ENCODE results near the gene SERP2. TPM values are rescaled to one million over a fixed set of nuclear protein-coding genes. Genes with fewer than 3 reads are reported as not detected.
A peak's percentile ranks its signal among the peaks of the same experiment; 100 is the strongest.

Gene SERP2
- total RNA-seq, 1 experiment from 2014 or later = 1.2 TPM

DNA sequence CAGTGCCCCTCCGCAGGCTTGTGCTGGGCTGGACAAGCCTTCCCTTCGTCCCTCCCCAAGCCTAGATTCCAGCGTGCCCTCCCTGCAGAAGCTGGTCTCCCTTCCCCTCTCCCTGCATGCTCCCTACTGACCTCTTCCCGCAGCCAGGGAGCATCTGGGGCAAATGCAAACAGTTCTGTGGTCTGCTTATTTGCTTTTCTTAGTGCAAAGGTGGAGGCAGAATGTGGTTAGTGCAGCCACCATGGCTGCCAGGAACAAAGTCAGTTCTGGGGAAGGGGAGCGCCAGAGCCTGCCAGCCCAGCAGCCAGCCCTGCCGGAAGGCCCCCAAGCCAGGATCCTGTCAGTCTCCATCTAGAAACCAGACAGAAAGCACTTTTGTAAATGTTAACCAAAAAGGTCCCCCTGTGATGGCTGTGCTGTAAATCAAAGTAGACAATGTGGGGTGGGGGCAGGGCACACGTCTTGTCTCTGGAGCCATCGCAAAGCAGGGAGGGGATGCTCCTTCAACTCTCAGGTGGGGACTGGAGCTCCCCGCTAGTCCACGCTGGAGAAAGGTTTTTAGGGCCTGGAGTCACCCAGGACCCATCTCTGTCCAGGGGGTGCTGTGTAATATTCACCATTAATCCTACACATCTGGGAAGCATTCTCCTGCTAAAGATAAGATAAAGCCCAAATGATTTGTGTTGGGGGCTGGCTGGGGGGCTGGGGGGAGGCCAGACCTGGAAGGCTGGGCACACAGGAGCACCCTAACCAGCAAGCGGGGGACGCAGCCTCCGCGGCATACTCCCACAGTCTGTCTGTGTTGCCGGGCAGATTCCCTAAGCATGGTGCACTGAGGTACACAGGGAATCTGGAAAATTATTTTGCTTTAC lies 30.9 kb downstream of the SERP2 start:
- ATAC-seq = peak; percentile 47
- BruUV-seq (replicated peaks) = no TSS peak

DNA sequence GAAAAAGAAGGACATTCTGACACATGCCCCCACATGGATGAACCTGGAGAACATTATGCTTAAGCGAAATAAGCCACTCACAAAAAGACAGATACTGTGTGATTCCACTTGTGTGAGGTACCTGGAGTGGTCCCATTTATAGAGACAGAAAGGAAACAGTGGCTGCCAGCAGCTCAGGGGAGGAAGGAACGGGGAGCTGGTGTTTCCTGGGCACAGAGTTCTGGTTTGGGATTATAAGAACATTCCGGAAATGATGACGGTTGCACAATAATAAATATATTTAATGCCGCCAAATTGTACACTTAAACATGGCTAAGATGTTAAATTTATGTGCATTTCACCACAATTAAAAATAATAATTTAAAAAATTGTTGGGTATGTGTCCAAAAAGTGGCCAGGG lies 33.0 kb downstream of the SERP2 start:
- Histone ChIP-seq H3K79me2 (ENCODE audit: low read length) (no peaks in the 10 kb centered on the region), H3K27ac (ENCODE audit: low read length) (no peak overlapping the region), H3K4me1 (ENCODE audit: insufficient read depth, low read length) (peaks cover 21% of the 10 kb centered on the region), H3K4me2 (ENCODE audit: low read length) (no peak overlapping the region), H2AFZ (ENCODE audit: low read length) (no peak overlapping the region), H3K27me3 (ENCODE audit: low read length) (no peaks in the 10 kb centered on the region), H3K9me2 (replicated peaks; ENCODE audit: low read length) (no peaks in the 10 kb centered on the region), H3K4me3 (ENCODE audit: low read length) (no peak overlapping the region), H3K36me3 (ENCODE audit: low read depth, low read length) (no peaks in the 10 kb centered on the region), H3F3A (ENCODE audit: low read length, unreplicated experiment) (no peaks in the 10 kb centered on the region), H4K20me1 (ENCODE audit: low read length) (no peaks in the 10 kb centered on the region), H3K9ac (ENCODE audit: low read length) (no peak overlapping the region), H3K9me3 (ENCODE audit: low read length) (no peaks in the 10 kb centered on the region)
- intact Hi-C loops (cut with micrococcal nuclease) = no loop called here
- BruUV-seq (replicated peaks) = no TSS peak
- POLR2A ChIA-PET (ENCODE audit: unreplicated experiment) = no interaction called here
- CTCF ChIA-PET = no interaction called here
- ATAC-seq (no peak), DNase-seq (no peak)
- no peak for TF ChIP-seq EZH2phosphoT487 (IDR thresholded peaks at IDR 0.05; ENCODE audit: borderline replicate concordance, low read length)

More for the DNA sequence above, 30.9 kb downstream of the SERP2 start:
- Histone ChIP-seq H3F3A (ENCODE audit: low read length, unreplicated experiment) (no peaks in the 10 kb centered on the region), H4K20me1 (ENCODE audit: low read length) (no peaks in the 10 kb centered on the region), H3K4me2 (ENCODE audit: low read length) (peak overlapping the region; percentile 66), H3K27me3 (ENCODE audit: low read length) (no peaks in the 10 kb centered on the region), H3K36me3 (ENCODE audit: low read depth, low read length) (no peaks in the 10 kb centered on the region), H2AFZ (ENCODE audit: low read length) (peak overlapping the region; percentile 68), H3K4me3 (ENCODE audit: low read length) (0 out of 2 replicates have a peak overlapping the region, but pooled peaks have one; percentile 5), H3K79me2 (ENCODE audit: low read length) (no peaks in the 10 kb centered on the region), H3K27ac (ENCODE audit: low read length) (peak overlapping the region; percentile 51), H3K4me1 (ENCODE audit: insufficient read depth, low read length) (peaks cover 21% of the 10 kb centered on the region), H3K9me3 (ENCODE audit: low read length) (no peaks in the 10 kb centered on the region), H3K9me2 (replicated peaks; ENCODE audit: low read length) (no peaks in the 10 kb centered on the region), H3K9ac (ENCODE audit: low read length) (peak overlapping the region; percentile 18; the same call in 1 of the 2 replicates)
- TF ChIP-seq, protein P1, sequence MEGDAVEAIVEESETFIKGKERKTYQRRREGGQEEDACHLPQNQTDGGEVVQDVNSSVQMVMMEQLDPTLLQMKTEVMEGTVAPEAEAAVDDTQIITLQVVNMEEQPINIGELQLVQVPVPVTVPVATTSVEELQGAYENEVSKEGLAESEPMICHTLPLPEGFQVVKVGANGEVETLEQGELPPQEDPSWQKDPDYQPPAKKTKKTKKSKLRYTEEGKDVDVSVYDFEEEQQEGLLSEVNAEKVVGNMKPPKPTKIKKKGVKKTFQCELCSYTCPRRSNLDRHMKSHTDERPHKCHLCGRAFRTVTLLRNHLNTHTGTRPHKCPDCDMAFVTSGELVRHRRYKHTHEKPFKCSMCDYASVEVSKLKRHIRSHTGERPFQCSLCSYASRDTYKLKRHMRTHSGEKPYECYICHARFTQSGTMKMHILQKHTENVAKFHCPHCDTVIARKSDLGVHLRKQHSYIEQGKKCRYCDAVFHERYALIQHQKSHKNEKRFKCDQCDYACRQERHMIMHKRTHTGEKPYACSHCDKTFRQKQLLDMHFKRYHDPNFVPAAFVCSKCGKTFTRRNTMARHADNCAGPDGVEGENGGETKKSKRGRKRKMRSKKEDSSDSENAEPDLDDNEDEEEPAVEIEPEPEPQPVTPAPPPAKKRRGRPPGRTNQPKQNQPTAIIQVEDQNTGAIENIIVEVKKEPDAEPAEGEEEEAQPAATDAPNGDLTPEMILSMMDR (conservative IDR thresholded peaks at IDR 0.05; ENCODE audit: low read depth, low read length) = no peak
- TF ChIP-seq EZH2 (IDR thresholded peaks at IDR 0.05; ENCODE audit: low read length, unreplicated experiment) (no peak), EZH2phosphoT487 (IDR thresholded peaks at IDR 0.05; ENCODE audit: borderline replicate concordance, low read length) (no peak)
- POLR2A ChIA-PET (ENCODE audit: unreplicated experiment) = no interaction called here
- intact Hi-C loops (cut with micrococcal nuclease) = no loop called here
- CTCF ChIA-PET = no interaction called here
- no peak for DNase-seq

DNA sequence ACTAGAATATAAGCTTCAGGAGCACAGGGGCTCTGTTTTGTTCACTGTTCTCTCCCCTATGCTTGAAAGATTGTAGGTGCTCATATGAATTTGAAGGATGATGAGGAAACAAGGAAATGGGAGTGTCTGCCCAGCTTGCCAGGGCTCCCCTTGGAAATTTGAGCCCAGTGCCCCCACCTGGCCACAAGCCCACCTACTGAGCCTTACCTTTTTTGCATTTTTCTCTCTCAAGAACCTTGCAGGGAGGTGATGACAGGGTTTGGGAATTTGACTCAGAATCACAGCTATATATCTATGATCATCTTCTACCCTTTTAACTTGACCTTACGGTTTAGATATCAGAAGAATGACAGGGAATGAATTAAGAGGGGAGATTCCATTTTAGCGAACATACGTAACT lies 33.8 kb downstream of the SERP2 start:
- DNase-seq = no peak
- H3F3A ChIP-seq (ENCODE audit: low read length, unreplicated experiment) = no peaks in the 10 kb centered on the region
- H3K79me2 ChIP-seq (ENCODE audit: low read length) = no peaks in the 10 kb centered on the region
- no peak overlapping the region for H3K4me3 ChIP-seq (ENCODE audit: low read length)
- H3K9ac ChIP-seq (ENCODE audit: low read length) = no peak overlapping the region
- H3K9me2 ChIP-seq (replicated peaks; ENCODE audit: low read length) = no peaks in the 10 kb centered on the region
- BruUV-seq (replicated peaks) = no TSS peak
- no peak overlapping the region for H3K27ac ChIP-seq (ENCODE audit: low read length)
- TF ChIP-seq, protein P1 (conservative IDR thresholded peaks at IDR 0.05; ENCODE audit: low read depth, low read length) = no peak
- TF ChIP-seq EZH2 (IDR thresholded peaks at IDR 0.05; ENCODE audit: low read length, unreplicated experiment) (no peak), EZH2phosphoT487 (IDR thresholded peaks at IDR 0.05; ENCODE audit: borderline replicate concordance, low read length) (no peak)
- no peaks in the 10 kb centered on the region for H3K36me3 ChIP-seq (ENCODE audit: low read depth, low read length)
- no peak for ATAC-seq
- ChIA-PET CTCF (no interaction called here), POLR2A (ENCODE audit: unreplicated experiment) (no interaction called here)
- no peaks in the 10 kb centered on the region for H4K20me1 ChIP-seq (ENCODE audit: low read length)
- no peaks in the 10 kb centered on the region for H3K9me3 ChIP-seq (ENCODE audit: low read length)
- H3K4me2 ChIP-seq (ENCODE audit: low read length) = no peak overlapping the region
- intact Hi-C loops (cut with micrococcal nuclease) = no loop called here
- peaks cover 21% of the 10 kb centered on the region for H3K4me1 ChIP-seq (ENCODE audit: insufficient read depth, low read length)
- H3K27me3 ChIP-seq (ENCODE audit: low read length) = no peaks in the 10 kb centered on the region
- H2AFZ ChIP-seq (ENCODE audit: low read length) = no peak overlapping the region

All from PC-3 (cell line).